Measurements from ENCODE around the gene ASL.

GRCh38 chr7:66082083-66082482, 6.5 kb downstream of the ASL start:
- TF ChIP-seq CTCF (IDR thresholded peaks at IDR 0.05) (no peak), ZFX (IDR thresholded peaks at IDR 0.05; ENCODE audit: borderline replicate concordance) (no peak)
